IPS DF 19.7 (cell line): ENCODE measurements around the gene TRAPPC11.

Experiments used
- DNase-seq: peaks from one replicate; pipeline ENCODE4 v3.0.0-alpha.2; 2013; ENCODE audit warnings: low read depth, low spot score

TRAPPC11 gene

DNA sequence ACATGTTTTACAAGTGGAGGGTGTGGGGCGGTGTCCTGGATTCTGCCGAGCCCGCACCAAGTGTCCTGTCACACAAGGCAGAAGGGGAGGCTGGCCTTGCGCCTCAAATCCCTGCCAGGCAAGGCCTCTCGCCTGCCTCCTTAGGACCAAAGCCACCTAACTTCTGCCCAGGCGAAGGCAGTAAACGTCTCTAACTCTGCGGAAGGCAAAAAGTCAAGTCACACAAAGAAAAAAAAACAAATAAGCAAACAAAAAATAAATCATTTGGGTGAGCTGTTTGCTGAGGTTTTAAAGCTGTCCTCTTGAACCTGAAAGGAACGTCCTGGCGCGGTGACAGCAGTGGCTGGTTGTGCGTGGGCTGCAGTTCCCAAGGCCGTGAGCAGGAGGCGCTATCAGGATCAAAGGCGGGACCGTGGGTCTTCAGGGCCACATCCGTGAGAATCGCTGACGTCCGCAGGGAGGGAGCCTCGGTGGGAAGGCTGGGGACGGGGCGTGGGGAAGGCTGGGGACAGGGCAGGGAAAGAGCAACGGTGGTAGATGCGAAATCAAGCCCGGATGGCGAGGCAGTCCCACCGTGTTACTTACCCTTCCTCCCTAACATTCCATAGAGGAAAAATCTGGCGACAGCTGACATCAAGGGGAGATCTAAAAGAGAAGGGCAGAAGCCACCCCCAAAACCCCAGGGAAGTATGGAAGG, 99.1 kb downstream of the TRAPPC11 start:
- DNase-seq, result no peak

DNA sequence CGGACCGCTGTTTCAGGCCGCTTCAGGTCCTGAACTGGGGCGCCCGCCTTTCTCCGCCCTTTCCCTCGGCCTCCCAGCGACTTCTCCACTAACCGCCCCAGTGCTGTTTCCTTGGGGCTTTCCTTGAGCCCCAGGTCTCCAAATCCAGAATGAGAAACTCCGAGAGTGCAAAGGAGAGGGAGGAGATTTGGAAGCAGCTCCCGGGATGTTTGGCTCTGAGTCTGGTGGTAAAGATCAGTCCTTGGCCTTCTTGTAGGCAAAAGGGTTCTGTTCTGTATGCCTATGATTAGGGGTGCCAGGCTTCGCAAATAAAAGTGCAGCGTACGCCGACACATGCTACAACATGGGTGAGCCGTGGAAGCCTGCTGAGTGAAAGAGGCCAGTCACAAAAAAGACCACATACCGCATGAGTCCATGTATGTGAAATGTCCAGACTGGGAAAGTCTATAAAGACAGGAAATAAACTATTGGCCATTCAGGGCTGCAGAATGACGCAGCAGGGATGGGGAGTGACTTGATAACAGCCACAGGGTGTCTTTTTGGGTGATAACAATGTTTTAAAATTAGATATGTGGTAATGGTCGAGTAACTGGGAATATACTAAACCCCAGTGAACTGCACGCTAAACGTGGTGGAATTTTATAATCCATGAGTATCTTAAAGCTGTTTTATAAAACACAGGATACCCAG, 99.8 kb downstream of the TRAPPC11 start:
- no peak for DNase-seq

DNA sequence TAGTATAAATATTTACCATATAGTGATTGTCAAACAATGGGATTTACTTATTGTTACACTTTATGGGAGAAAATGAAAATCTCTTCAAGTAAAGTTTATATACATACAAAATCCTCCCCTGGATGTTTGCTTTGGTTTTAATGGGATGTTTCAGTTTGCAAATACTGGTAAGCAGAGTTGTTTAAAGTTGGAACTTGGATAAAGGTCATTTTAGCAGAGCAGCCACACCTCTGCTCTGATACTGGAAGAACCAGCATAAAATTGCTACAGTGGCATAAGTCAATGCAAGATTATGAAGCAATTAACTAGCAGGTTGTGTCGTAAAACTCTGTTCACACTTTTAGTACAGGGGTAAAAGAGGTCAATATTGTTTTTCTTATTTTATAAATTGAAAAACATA, 101.2 kb downstream of the TRAPPC11 start:
- DNase-seq, result no peak
